HG03354 (cell line): ENCODE measurements around the gene RBM17.
"Not testable (repeated sequence)": the region's sequence is repeated elsewhere in the genome, so short reads cannot be mapped to it uniquely, and the experiment has no call there.

Source experiments
- ATAC-seq: cut with Tn5 transposase; IDR thresholded peaks from one replicate; pipeline ENCODE4 v1.9.1; 2021; ENCODE audit warnings: mild to moderate bottlenecking; ENCODE audit not compliant: unreplicated experiment, poor library complexity, severe bottlenecking

RBM17 gene

GRCh38 chr10:6146013-6146785, 57.4 kb downstream of the RBM17 start:
- ATAC-seq: no peak

GRCh38 chr10:6146921-6147320, 58.1 kb downstream of the RBM17 start:
- no peak for ATAC-seq

- no peak for ATAC-seq
These were observed 59.4 kb downstream of the RBM17 start for GRCh38 chr10:6148251-6148701.

GRCh38 chr10:6148908-6149307, 60.1 kb downstream of the RBM17 start:
- no peak for ATAC-seq

GRCh38 chr10:6151087-6151977, 62.5 kb downstream of the RBM17 start:
- ATAC-seq: peak; percentile 82

GRCh38 chr10:6153845-6154244, 65.0 kb downstream of the RBM17 start:
- ATAC-seq: no peak

GRCh38 chr10:6154566-6154965, 65.7 kb downstream of the RBM17 start:
- no peak for ATAC-seq

GRCh38 chr10:6158276-6158675, 69.4 kb downstream of the RBM17 start:
- ATAC-seq: no peak

- ATAC-seq: no peak
These were observed 73.1 kb downstream of the RBM17 start for GRCh38 chr10:6161921-6162320.

GRCh38 chr10:6162589-6163356, 73.9 kb downstream of the RBM17 start:
- ATAC-seq: no peak

- peak; percentile 93 for ATAC-seq
These were observed 74.8 kb downstream of the RBM17 start for GRCh38 chr10:6163364-6164270.

GRCh38 chr10:6164271-6165095, 75.6 kb downstream of the RBM17 start:
- ATAC-seq: no peak

GRCh38 chr10:6165221-6165725, 76.4 kb downstream of the RBM17 start:
- no peak for ATAC-seq

- ATAC-seq: not testable (repeated sequence)
These were observed 77.1 kb downstream of the RBM17 start for GRCh38 chr10:6165933-6166332.
